ENCODE results near the gene AP1G2.

DNA sequence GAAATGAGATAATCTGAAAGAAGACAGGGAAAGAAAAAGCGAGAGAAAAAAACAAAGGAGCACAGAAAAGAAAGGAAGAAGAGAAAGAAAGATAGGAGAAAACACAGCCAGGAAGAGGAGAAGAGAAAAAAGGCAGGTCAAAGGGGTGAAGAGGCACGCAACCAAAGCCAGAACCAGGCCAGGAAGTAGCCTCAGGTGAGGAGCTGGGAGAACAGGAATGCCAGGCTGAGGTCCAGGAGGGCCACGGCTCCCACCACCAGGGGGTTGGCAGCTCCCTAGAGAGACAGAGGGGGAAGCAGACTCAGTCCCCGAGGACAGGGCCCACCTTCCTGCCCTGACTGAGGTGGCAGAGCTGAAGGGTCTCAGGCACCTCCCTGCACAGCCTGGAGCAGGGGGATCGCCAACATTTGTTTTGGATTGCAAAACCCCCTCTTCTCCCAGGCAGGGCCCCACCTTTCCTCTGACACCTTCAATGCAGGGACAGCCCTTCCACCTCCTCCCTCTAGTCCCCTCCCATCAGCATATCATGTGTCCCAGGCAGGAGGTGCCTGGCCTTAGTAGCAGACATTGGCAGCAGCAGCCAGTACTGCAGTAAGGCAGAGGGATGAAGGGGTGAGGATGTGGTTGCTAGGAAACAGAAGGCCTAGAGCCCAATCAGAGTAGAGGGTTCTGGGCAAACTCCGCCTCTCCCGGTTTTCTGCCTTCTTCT is 2.0 kb upstream of the AP1G2 start:
- TF ChIP-seq CTCF (IDR thresholded peaks at IDR 0.05) (no peak), POLR2AphosphoS5 (IDR thresholded peaks at IDR 0.05) (no peak)

Data from esophagus muscularis mucosa (tissue), 3 donors.